Measurements from ENCODE around the gene TRMT2A.

The TRMT2A gene

DNA sequence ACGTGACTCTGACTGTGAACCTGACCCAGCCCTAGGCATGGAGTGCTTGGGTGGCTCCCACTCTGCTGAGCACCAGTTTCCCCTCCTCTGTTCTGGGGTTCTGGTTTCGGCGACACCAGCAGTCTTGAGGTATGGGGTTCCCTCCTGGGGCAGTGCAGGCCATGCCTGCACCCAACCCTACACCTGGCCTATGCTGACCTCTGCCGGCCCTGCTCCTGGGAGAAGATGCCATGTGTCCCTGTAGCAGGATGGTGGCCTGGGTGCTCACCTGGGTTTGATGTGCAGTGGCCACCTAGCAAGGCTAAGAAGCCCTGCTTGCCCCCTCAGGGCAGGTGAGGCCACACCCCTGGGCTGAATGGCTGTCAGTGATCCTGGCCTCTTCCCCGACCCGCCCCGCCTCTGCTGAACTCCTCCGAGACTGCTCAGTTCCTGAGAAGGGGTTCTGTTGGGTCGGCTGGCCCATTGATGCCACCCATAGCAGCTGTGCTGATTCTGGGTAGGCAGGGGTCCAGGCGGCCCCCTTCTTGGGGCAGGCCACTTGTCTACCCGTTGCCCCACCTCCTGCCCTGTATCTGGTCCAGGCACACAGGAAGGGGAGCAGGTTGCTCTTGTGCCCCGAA is 17.0 kb upstream of the TRMT2A start:
- DNase-seq = no peak

DNA sequence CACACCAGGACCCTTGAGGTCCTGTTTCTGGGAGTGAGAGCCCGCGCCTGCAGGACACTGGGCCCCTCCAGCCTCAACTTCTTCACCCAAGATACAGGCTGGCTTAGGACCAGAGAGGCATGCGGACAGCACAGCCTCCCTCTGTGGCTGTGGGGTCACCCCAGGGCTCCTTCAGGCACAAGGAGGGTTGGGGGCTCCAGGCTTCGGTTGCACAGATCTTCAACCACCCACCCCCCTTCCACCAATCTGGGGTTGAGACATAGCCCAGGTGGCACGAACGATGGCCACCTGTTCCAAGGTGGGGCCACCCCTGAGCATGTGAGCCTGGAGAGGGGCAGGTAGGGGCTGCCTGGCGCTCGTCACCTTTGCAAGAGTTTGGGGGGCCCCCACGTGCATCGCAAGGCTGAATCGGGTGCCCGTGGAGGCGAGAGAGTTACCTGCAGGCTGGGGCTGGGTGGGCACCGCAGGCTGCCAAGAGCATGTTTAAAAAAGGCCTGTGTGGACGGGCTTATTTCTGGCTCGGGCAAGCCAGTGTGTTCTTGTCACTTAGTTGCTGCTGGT is 15.7 kb upstream of the TRMT2A start:
- DNase-seq = no peak

DNA sequence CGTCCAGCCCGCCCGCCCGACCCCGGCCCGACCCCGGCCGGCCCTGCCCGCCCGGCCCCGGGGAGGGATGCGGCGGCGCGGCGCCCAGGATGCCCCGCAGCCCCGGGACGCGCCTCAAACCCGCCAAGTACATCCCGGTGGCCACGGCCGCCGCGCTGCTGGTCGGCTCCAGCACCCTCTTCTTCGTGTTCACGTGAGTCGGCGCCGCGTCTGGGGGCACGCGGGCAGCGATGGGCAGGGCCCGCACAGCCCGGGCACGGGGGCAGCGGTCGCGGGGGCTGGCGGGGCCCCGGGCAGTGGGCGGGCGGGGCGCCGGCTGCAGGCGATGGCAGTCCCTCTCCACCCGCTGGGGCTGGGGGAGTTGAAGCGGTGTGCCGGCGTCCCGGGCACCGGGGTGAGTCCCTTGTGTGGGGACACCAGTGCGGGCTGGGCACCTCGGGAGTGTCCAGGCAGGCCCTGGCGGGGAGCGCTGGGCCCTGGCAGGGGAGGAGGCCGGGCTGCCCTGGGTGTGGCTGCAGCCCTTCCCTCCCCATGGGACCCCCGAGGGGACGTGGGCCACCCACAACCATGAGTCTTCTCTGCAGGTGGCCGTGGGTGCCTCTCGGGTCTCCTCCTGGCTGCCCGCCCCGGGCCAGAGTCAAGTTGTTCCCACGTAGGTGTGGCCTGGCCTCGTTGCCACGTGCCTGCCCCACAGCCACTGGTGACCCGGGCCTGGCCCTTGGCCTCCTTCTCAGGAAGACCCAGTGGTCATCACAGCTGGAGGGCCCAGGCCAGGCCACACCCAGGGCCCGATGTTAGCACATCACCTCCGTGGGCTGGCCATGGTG is 15.0 kb upstream of the TRMT2A start:
- no peak for DNase-seq

DNA sequence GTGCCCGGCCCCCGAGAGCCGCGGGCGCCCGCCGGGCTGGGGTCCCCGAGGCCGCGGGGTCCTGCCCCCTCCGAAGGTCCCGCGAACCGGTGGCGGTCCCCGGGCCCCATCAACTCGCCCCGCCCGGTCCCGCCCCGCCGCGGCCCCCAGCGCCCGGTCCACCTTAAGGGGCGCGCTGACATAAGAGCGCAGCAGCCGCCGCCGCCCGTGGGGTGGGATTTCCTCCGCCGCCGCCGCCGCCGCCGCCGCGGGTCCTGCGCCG is 14.5 kb upstream of the TRMT2A start, which contains the start of gene ZDHHC8:
Gene ZDHHC8, plus strand, starts transcription at position 208 of the 262 bp plus-strand sequence. CDS start 144 bp downstream, outside the sequence.
- no peak for DNase-seq

DNA sequence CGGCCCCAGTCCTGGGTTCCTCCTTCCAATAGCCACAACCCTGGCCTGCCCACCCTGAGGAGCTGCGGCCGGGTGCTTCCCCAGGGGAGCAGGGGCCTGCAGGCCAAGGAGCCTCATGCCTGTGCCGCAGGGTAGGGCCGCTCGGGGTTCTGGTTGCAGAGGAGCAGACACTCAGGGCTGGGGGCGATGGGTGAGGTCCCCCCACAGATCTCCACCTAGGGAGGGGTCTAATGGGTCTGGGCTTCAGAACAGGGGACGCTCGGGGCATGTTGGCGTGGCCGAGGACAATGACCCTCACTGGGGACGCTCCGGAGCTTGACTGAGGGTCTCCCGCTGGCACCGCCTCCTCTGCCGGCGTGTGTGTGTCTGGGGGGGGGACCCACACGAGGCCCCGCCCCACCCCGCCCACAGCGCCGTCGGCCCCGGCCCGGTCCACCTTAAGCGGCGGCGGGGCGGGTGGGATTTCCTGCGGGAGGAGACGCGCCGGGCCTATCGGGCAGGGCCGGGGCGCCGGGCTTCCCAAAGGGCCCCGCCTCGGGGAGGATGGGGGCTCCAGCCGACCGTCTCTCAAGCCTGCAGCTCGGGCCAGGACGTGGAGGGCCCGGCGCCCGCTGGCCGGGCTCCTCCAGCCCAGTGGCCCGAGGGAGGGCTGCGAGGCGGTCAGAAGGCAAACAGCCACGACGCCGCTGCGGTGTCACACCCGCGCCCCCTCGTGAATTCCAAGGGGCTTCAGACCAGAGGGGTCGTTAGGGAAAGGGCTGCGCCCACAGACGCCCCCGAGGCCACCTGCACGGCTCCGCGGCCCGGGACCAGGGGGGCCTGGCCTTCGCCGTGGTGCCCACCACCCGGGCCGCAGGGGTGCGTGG is 13.9 kb upstream of the TRMT2A start:
- peak; percentile 70 for DNase-seq

DNA sequence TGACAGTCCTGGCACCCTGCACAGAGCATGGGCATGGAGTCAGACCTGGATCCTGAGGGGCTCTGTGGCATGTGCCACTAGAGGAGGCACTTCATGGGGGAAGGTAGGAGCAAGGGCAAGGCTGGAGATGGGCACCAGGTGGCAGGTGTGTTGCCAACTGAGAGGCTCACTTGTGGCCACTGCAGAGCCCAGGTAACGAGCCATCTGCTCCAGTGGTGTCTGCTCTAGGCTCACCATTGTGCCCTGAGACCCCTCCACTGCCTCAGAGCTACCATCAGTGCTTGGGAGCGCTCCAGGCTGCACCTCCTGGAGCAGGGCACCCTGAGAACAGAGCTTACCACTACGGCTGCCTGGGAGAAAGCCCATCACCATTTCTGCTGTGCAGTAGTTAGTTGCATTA is 13.3 kb upstream of the TRMT2A start:
- DNase-seq = no peak

DNA sequence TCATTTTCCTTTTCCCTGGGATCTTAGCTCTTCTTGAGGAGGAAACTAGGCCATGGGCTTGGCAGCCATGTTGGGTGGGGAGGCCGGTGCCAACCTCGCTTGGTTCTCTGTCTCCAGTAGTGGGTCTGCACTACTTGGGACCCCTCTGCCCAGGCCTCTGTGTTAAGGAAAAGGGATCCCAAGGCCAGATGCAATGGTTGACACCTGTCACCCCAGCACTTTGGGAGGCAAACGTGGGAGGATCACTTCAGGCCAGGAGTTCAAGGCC is 12.7 kb upstream of the TRMT2A start:
- no peak for DNase-seq

DNA sequence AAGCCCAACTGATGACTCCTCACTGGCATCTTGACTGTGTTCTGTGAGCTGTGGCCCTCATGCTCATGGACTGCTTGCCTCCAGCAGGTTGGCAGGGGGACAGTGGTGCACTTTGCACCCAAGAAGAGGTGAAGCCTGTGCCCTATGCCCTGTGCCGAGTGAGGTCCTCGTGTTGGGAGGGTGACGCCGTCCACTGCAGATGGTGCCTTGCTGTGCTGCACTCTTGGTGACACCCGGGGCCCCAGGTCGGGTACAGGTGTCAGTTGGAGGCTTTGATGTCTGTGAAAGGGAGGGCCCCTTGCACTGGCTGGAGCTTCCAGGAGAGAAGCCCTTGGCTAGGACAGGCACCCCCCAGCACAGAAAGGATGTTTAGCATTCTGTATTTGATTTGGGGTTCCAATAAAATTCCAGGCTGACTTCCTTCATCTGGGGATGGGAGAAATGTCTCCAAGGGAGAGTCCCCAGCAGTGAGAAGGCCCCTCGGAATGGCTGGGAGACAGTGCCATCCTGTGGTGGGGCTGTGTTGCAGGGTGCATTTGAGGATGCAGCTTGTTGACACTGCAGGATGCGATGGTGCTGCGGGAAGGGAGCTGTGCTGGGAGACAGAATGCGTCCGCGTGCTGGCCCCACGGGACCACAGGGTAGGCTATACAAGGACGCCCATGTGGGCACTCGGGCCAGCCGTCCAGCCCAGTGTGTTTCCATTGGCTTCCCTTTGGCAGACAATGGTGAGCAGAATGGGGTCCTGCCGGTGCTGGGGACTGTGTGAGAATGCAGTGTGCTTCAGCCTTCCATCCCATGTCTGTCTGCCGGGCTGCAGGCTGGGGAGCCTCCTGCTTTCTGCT is 12.1 kb upstream of the TRMT2A start:
- peak; percentile 55 for DNase-seq

DNA sequence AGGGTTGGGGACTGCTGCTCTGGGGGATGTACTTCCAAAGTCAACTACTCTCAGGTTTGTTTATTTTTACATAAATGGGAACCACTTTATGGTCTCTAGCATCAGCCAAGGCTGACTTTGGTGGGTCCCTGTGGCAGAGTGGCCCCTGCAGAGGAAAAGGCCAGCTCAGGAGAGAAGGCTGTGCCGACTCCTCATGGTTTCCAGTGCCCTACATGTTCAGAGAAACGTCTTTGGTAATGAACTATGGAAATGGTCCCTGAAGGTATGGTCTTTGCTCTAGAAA is 11.5 kb upstream of the TRMT2A start:
- no peak for DNase-seq

DNA sequence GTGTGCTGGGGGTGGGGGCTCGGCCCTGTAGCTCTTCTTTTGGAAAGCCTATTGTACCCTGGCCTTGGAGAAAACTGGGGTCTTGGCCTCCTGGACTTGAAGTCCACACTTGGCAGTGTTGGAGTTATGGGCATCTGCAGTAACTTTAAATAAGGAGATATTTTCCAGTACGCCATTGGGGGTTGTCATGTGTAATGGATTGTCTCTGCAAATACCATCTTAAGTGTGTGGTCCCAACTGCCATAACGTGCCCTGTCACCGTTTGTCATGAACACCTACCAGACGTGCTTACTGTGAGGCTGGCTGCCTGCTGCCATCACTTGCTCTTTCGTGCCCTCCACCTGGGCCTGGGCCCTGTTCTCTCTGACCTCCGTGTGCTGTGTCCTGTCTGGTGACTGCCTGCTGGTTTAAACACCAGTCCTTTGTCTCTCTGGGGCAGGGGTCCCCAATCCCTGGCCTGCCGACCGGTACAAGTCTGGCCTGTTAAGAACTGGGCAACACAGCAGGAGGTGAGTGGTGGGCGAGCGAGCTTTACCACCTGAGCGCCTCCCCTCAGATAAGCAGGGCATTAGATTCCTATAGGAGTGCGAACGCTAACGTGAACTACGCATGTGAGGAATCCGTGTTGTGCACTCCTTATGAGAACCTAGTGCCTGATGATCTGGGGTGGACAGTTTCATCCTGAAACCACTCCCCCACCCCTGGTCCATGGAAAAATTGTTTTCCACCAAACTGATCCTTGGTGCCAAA is 11.0 kb upstream of the TRMT2A start:
- DNase-seq = no peak

DNA sequence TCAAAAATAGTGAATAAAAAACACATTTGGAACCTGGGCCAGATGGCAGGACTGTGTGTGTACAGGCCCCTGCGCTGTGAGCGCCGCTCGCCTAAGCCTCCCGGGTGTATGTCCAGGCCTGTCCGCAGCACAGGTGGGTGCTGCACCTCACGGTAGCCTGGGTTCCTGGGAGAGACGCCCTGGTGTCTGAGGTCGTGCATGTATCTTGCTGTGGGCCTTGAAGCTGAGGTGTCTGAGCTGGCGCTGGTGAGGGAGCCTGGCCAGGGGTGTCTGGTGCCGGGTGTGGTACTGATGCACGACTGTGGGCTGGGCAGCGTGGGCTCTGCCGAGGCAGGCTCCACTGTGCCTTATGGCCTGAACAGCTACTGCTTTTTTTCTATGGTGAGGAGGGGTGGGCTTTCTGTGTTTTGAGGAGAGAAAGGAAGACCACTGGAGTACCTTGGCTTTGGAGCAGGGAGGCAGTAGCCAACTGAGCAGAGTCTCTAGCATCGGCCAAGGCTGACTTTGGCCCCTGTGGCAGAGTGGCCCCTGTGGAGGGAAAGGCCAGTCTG is 10.4 kb upstream of the TRMT2A start:
- no peak for DNase-seq

DNA sequence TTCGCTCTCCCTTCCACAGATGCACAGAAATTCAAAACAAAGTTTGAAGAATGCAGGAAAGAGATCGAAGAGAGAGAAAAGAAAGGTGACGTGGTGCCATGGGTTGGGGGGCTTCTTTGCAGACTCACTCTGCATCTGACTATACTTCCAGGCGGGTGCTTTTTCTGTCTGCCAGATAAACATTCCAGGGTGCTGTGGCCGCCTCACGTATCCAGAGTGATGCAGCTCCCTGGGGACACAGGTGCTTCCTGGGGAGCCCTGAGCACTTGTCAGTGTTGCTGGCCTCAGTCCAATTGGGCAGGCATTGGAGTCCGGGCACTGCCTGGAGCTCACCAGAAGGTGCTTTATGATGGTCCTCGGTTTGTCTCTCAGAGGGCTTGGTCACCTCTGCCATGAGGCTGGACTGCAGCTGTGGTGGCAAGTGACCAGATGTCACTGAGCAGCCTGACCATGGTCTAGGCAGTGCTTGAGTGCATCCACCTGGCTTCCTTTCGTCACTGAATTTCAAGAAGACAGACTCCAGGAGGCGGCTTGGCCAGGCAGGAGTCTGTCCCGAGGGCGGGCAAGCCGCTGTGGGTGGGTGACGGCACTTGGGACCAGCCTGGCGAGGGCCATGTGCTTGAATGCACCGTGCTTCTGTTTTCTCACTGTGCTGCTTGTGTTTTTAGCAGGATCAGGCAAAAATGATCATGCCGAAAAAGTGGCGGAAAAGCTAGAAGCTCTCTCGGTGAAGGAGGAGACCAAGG is 9.4 kb upstream of the TRMT2A start:
- DNase-seq = no peak

DNA sequence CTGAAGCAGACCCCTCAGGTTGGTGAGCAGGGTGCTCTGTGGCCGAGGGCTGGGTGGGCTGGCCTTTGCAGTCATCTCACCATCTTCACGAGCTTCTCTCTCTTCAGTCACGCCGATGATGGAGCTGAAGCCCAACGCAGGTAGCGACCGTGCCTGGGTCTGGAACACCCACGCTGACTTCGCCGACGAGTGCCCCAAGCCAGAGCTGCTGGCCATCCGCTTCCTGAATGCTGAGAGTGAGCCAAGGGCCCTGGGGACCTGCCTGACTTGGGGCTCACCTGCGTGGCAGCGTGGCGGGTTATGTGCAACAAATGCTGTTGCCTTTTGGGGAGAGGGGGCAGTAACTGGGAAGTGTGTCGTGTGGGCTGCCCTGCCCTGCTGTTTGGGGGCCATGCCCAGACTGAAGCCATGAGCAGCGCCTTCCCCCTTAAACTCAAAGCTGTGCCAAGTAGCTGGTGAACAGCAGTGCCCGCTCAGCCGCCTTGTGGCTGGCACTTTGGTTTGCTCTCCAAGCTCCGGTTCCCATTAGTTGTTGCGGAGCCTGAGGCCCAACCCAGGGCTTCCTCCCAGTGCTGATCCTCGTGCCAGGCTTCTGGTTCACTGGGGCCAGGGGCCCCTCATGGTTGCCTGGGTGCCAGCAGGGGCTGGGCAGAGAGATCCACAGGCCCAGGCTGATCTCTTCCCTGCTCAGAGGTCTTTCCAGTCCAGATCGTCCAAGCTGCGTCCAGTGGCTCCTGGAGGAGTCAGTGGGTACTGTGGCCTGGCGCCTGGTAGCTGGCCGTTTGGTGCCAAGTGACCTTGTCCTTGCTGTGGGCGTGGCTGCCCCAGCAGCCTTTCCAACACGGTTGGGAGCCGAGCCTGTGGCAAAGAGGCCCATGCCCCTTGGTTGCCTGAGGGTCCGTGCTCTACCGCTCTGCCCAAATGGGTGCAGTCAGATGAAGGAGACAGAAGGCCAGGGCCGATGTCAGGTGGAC is 8.5 kb upstream of the TRMT2A start:
- DNase-seq = no peak

DNA sequence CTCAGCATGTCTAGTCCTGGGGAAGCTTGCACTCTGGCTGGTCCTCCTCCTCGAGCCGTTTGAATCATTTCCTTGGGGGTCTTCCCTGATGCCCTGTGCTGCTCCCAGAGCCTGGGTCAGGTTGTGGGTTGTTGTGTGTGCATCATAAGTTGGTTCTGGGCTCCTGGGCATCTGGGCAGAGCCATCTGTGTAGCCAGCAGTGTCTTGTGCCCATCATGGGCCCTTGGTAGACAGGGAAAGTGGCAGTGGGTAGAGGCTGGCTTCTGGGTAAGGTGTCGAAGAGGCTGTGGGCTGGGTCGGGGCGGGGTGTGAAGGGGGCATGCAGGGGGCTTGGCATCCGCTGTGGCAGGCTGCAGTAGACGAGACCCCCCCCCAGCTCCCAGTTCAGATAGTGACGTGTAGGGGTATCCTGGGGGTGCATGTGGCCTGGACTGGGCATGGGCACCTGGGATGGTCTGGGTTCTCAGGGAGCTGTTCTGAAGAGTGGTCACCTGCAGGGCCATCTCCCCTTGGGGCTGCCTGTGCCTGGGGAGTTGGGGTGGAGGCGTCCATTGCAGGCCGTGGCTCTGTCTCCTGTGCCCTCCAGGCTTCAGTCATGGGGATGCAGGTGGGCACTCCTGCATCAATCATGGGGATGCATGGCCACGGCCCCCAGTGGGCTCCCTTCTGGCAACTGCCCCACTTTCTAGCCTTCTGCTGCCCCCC is 7.2 kb upstream of the TRMT2A start:
- DNase-seq = no peak

DNA sequence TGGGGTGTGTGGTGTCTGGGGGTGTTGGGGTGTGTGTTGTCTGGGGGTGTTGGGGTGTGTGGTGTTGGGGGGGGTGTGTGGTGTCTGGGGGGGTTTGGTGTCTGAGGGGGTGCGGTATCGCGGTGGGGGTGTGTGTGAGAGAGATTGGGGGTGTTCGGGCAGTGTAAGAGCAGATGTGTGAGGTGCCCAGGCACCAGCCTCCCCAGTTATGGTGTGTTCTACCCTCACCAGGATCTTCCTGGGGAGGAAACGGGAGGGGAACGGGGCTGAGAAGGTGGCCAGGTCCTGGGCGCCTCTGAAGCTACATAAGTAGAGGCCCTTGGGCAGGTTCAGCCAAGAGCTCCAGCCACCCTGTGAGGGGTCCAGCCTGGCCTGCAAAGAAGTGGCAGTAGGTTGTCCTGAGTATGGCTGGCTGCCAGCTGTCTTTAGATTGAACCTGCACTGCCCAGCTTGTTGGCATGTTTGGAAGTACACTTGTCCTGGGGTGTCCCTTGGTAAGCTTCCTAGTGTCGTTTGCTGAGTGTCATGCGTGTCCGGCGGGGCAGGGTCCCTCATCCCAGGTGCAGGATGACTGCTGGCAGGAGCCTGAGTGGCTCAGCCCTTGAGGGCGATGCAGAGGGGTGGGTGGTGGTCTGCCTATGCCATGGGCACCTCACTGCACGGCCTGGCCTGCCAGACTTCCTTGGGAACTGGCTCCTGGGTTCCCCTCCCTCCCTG is 6.5 kb upstream of the TRMT2A start:
- no peak for DNase-seq

DNA sequence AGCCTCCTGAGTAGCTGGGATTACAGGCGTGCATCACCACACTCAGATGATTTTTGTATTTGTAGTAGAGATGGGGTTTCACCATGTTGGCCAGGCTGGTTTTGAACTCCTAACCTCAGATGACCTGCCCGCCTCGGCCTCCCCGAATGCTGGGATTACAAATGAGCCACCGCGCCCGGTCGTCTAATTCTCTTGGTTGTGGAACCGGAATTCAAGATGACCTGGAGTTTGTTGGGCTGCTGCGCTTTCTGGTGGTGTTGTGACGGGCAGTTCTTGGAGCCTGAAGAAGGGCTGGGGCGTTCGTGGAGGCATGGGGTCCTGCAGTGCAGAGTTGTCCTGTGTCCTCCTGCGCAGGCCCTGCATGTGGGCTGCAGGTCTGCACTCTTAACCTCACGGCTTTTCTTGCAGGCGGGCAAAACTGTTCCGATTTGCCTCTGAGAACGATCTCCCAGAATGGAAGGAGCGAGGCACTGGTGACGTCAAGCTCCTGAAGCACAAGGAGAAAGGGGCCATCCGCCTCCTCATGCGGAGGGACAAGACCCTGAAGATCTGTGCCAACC is 4.9 kb upstream of the TRMT2A start:
- DNase-seq = no peak

DNA sequence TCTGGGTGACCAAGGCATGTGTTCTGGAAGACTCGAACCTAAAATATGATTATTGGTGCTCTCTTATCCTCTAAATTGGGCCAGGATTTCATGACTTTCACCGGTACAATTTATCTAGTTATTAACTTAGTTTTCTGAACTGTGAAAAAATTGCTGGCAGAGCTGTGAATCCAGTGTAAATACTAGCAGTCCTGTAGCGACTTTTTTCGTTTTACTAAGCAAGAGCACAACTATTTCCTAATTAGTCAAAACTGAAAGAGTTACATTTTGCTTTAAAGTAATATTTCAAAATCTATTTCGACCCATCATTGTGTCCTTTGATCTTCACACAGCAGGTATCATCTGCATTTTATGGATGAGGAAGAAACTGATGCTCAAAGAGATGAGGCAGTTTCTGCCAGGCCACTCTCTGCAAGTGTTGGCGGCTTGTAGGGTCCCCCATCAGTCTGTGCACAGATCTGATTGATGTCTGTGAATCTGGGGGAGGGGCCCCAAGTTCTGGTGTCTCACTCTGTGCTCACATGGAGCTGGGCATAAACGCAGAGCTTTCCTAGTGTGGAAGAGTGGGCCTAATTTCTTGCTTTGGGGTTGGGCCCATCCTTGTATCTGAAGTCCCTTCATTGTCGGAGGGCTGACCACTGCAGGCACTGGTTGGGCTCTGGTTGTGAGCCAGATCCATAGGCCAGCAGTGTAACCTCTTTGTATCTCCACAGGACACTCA is 1.4 kb upstream of the TRMT2A start:
- no peak for DNase-seq
